IMR-90 (cell line): ENCODE results near the gene TBPL1. TPM values are rescaled to one million over a fixed set of nuclear protein-coding genes. Genes with fewer than 3 reads are reported as not detected.

Source experiments
- ATAC-seq: fragments of 200-7000 bp; cut with Tn5 transposase; 2 replicates; pipeline ENCODE4 v1.9.1; 2020; ENCODE audit warnings: low read depth, mild to moderate bottlenecking, moderate library complexity
- BruUV-seq: library from RNA; stranded (reverse); fragments of 400-500 nt; replicated peaks from 2 replicates; lab custom pipeline; 2021; lab: Mats Ljungman, UMichigan
- CTCF ChIA-PET: fragments of 300-600 bp; formaldehyde crosslinking; extraction: SDS; loops from one replicate; lab custom pipeline; 2021; ENCODE audit warnings: antibody characterized with exemption; lab: Yijun Ruan, JAX
- POLR2A ChIA-PET: fragments of 300-600 bp; sonication (Branson Sonifier 250); formaldehyde crosslinking; loops from one replicate; lab custom pipeline; 2022; ENCODE audit warnings: antibody characterized with exemption; ENCODE audit not compliant: unreplicated experiment; lab: Charles Lee
- DNase-seq: peaks from one replicate; pipeline ENCODE4 v3.0.0; 2013
- H2AFZ ChIP-seq: replicated peaks from 2 replicates; pipeline ENCODE3; 2013; ENCODE audit warnings: low read length, mild to moderate bottlenecking; ENCODE audit not compliant: poor library complexity
- H2AK5ac ChIP-seq: 2 replicates; pipeline ENCODE4 v1.6.1; 2013; ENCODE audit warnings: low read depth, low read length, inconsistent platforms
- H2AK9ac ChIP-seq: replicated peaks from 2 replicates; pipeline ENCODE3; 2013; ENCODE audit warnings: mild to moderate bottlenecking, low read depth, low read length, moderate library complexity; ENCODE audit not compliant: poor library complexity
- H2BK120ac ChIP-seq: 2 replicates; pipeline ENCODE4 v1.6.1; 2013; ENCODE audit warnings: low read depth, low read length, inconsistent platforms
- H2BK15ac ChIP-seq: 3 replicates; pipeline ENCODE4 v1.6.1; 2013; ENCODE audit warnings: low read depth, low read length, inconsistent platforms
- H2BK20ac ChIP-seq: 2 replicates; pipeline ENCODE4 v1.6.1; 2013; ENCODE audit warnings: low read depth, mild to moderate bottlenecking, inconsistent platforms, low read length, moderate library complexity
- H2BK5ac ChIP-seq: 2 replicates; pipeline ENCODE4 v1.6.1; 2013; ENCODE audit warnings: mild to moderate bottlenecking, low read depth, low read length, inconsistent platforms; ENCODE audit not compliant: poor library complexity, severe bottlenecking
- H3K14ac ChIP-seq: replicated peaks from 2 replicates; pipeline ENCODE4 v1.6.1; 2013; ENCODE audit warnings: low read depth, low read length, inconsistent platforms
- H3K18ac ChIP-seq: 2 replicates; pipeline ENCODE4 v1.6.1; 2013; ENCODE audit warnings: low read depth, low read length, control low read depth
- H3K23ac ChIP-seq: 2 replicates; pipeline ENCODE4 v1.6.1; 2013; ENCODE audit warnings: low read depth, low read length, inconsistent platforms
- H3K27ac ChIP-seq: 2 replicates; pipeline ENCODE4 v1.5.1; 2013; ENCODE audit warnings: mild to moderate bottlenecking, control low read depth, low read length; ENCODE audit not compliant: insufficient read depth
- H3K27me3 ChIP-seq: 2 replicates; pipeline ENCODE4 v1.6.1; 2013; ENCODE audit warnings: low read length; ENCODE audit not compliant: control insufficient read depth, insufficient read depth
- H3K36me3 ChIP-seq: 2 replicates; pipeline ENCODE4 v1.6.1; 2013; ENCODE audit warnings: low read length, mixed read lengths; ENCODE audit not compliant: control insufficient read depth, insufficient read depth
- H3K4ac ChIP-seq: 2 replicates; pipeline ENCODE4 v1.6.1; 2013; ENCODE audit warnings: low read depth, low read length, inconsistent platforms
- H3K4me1 ChIP-seq: 2 replicates; pipeline ENCODE4 v1.6.1; 2013; ENCODE audit warnings: low read length, mixed read lengths; ENCODE audit not compliant: control insufficient read depth, insufficient read depth
- H3K4me2 ChIP-seq: 2 replicates; pipeline ENCODE4 v1.6.1; 2013; ENCODE audit warnings: low read depth, mild to moderate bottlenecking, control low read depth, low read length, moderate library complexity
- H3K4me3 ChIP-seq: 2 replicates; pipeline ENCODE4 v1.5.1; 2013; ENCODE audit warnings: low read depth, mild to moderate bottlenecking, control low read depth, low read length, moderate library complexity; ENCODE audit not compliant: insufficient read depth
- H3K56ac ChIP-seq: 2 replicates; pipeline ENCODE4 v1.6.1; 2013; ENCODE audit warnings: low read length, inconsistent platforms; ENCODE audit not compliant: insufficient read depth; ENCODE audit errors: extremely low read depth
- H3K79me1 ChIP-seq, 2 experiments: 2 replicates each; pipeline ENCODE4 v1.6.1; 2013; ENCODE audit warnings: low read length in 2 of 2, inconsistent platforms in 1 of 2, low read depth in 1 of 2
- H3K9ac ChIP-seq: 2 replicates; pipeline ENCODE4 v1.6.1; 2013; ENCODE audit warnings: low read depth, low read length, control low read depth
- H3K9me1 ChIP-seq: 2 replicates; pipeline ENCODE4 v1.6.1; 2013; ENCODE audit warnings: low read length, inconsistent platforms; ENCODE audit not compliant: insufficient read depth
- H3K9me3 ChIP-seq: 2 replicates; pipeline ENCODE4 v1.6.1; 2013; ENCODE audit warnings: low read length; ENCODE audit not compliant: control insufficient read depth, insufficient read depth
- H4K20me1 ChIP-seq: 2 replicates; pipeline ENCODE4 v1.6.1; 2013; ENCODE audit warnings: low read length, inconsistent platforms; ENCODE audit not compliant: insufficient read depth
- H4K5ac ChIP-seq: 2 replicates; pipeline ENCODE4 v1.6.1; 2013; ENCODE audit warnings: mild to moderate bottlenecking, low read depth, low read length, control low read depth
- H4K8ac ChIP-seq, 2 experiments: 2 replicates each; pipeline ENCODE4 v1.6.1; 2013; ENCODE audit warnings: low read depth in 2 of 2, low read length in 2 of 2, control low read depth in 1 of 2, inconsistent platforms in 1 of 2
- H4K91ac ChIP-seq: 2 replicates; pipeline ENCODE4 v1.6.1; 2013; ENCODE audit warnings: low read depth, low read length, inconsistent platforms; ENCODE audit not compliant: insufficient read depth
- CEBPB ChIP-seq: IDR thresholded peaks from 2 replicates; pipeline ENCODE4 v1.6.1; 2012; ENCODE audit warnings: low read depth, low read length, improper control_type of control experiment
- CHD1 ChIP-seq: IDR thresholded peaks from 2 replicates; pipeline ENCODE4 v1.6.1; 2012; ENCODE audit warnings: low read depth, low read length, improper control_type of control experiment
- ELK1 ChIP-seq: fragments of 150-350 bp; IDR thresholded peaks from 2 replicates; pipeline ENCODE4 v1.6.1; 2016; ENCODE audit warnings: low read depth, mild to moderate bottlenecking, low read length, moderate library complexity, borderline replicate concordance
- MAFK ChIP-seq: IDR thresholded peaks from 2 replicates; pipeline ENCODE4 v1.6.1; 2012; ENCODE audit warnings: low read depth, low read length, improper control_type of control experiment
- MAZ ChIP-seq: IDR thresholded peaks from 2 replicates; pipeline ENCODE4 v1.6.1; 2012; ENCODE audit warnings: low read depth, mild to moderate bottlenecking, low read length, improper control_type of control experiment, moderate library complexity, borderline replicate concordance
- POLR2A ChIP-seq: IDR thresholded peaks from 2 replicates; pipeline ENCODE4 v1.6.1; 2012; ENCODE audit warnings: mild to moderate bottlenecking, low read depth, low read length
- RCOR1 ChIP-seq: IDR thresholded peaks from 2 replicates; pipeline ENCODE4 v1.6.1; 2012; ENCODE audit warnings: mild to moderate bottlenecking, low read length, improper control_type of control experiment; ENCODE audit not compliant: insufficient replicate concordance
- RFX5 ChIP-seq: IDR thresholded peaks from 2 replicates; pipeline ENCODE4 v1.8.0; 2012; ENCODE audit warnings: low read depth, mild to moderate bottlenecking, low read length, moderate library complexity
- SMC3 ChIP-seq: fragments of 150-350 bp; IDR thresholded peaks from 2 replicates; pipeline ENCODE4 v1.6.1; 2016; ENCODE audit warnings: low read depth, mild to moderate bottlenecking, antibody characterized with exemption, low read length, moderate library complexity
- WGBS, 2 experiments: methylation state at CpG; one replicate each; pipeline versions ENCODE4 v1.1.5 to v1.1.7; 2013; ENCODE audit warnings: missing lambda C conversion rate in 2 of 2; ENCODE audit not compliant: insufficient read length in 1 of 2; ENCODE audit errors: extremely low coverage in 2 of 2; 5-methylcytosine and 5-hydroxymethylcytosine counted together
- dilution Hi-C: fragments of 300-500 bp; cut with HindIII; formaldehyde crosslinking; loops from one replicate; pipeline ENCODE4 v1.14.3; 2018; ENCODE audit warnings: low sequenced_read_pairs; ENCODE audit not compliant: unreplicated experiment
- in situ Hi-C: fragments of 300-500 bp; cut with MboI; formaldehyde crosslinking; loops from 3 replicates; pipeline ENCODE4 v1.14.3; 2019; ENCODE audit warnings: low sequenced_read_pairs, inconsistent platforms, mixed read lengths
- intact Hi-C: fragments of 100-400 bp; cut with micrococcal nuclease; formaldehyde crosslinking; loops from 2 replicates; pipeline ENCODE4 v1.10.0; 2022
- microRNA-seq, 2 experiments: library from miRNA; stranded (forward) in 1 of 2; unstranded in 1 of 2; fragments of 10-50 nt in 1 of 2; fragments of <30 nt in 1 of 2; gene quantifications in 1 of 2; microRNA quantifications in 1 of 2; one replicate each; pipeline versions ENCODE3 to v1.1.0; 2013 to 2020; ENCODE audit not compliant: insufficient read depth in 1 of 2, insufficient read length in 1 of 2, unreplicated experiment in 1 of 2
- polyA plus RNA-seq, 3 experiments: library from polyadenylated mRNA; depleted of rRNA; stranded (reverse); fragments of >200 nt; gene quantifications; 2 replicates each; pipeline ENCODE4 v1.2.3, GENCODE V29; 2012; ENCODE audit warnings: low replicate concordance in 1 of 3
- small RNA-seq, 5 experiments: library from RNA; depleted of rRNA; stranded (forward); fragments of <200 nt; gene quantifications; one replicate each; pipeline ENCODE3, GENCODE V24; 2012
- total RNA-seq: library from RNA; depleted of rRNA; stranded (reverse); fragments of >200 nt; gene quantifications from 2 replicates; pipeline ENCODE4 v1.2.3, GENCODE V29; 2012; rRNA removed

Gene TBPL1
- total and polyA plus RNA-seq, 2 of the 4 experiments (the other 2 are of a cell fraction) = 25.6 to 32.5 TPM

- no peak for ATAC-seq
- Histone ChIP-seq H3K9ac (no peak overlapping the region), H4K8ac (no peak overlapping the region), H3K27ac (no peak overlapping the region), H3K79me1 (no peaks in the 10 kb centered on the region), H3K4me1 (peaks cover 3% of the 10 kb centered on the region; the same call in 1 of the 2 replicates), H3K4ac (no peak overlapping the region), H4K5ac (no peak overlapping the region), H3K9me3 (no peaks in the 10 kb centered on the region), H3K36me3 (no peaks in the 10 kb centered on the region), H3K18ac (no peak overlapping the region), H3K14ac (no peak overlapping the region), H2BK120ac (no peak overlapping the region), H2AFZ (no peak overlapping the region), H2BK20ac (no peak overlapping the region), H3K9me1 (peaks cover 7% of the 10 kb centered on the region; the same call in 1 of the 2 replicates), H2BK15ac (no peak overlapping the region), H3K4me3 (no peak overlapping the region), H2AK5ac (no peak overlapping the region), H3K56ac (no peak overlapping the region), H2AK9ac (no peak overlapping the region), H3K4me2 (no peak overlapping the region), H3K27me3 (no peaks in the 10 kb centered on the region), H4K91ac (no peak overlapping the region), H2BK5ac (no peak overlapping the region), H3K23ac (no peak overlapping the region), H4K20me1 (no peaks in the 10 kb centered on the region)
- WGBS, 2 experiments = no CpG with 5 or more reads among the region's 1 CpG
- no peak for DNase-seq
- dilution Hi-C loops (no loop called here), intact Hi-C loops (no loop called here), in situ Hi-C loops (no loop called here)
- CTCF ChIA-PET = no interaction called here
- POLR2A ChIA-PET = no interaction called here
- no TSS peak for BruUV-seq
- no peak for TF ChIP-seq CHD1
- TF ChIP-seq RCOR1 = no peak
- no peak for TF ChIP-seq MAZ
- no peak for TF ChIP-seq RFX5
- TF ChIP-seq ELK1 = no peak
- no peak for TF ChIP-seq CEBPB
- TF ChIP-seq SMC3 = no peak
- no peak for TF ChIP-seq POLR2A
- no peak for TF ChIP-seq MAFK
Measured at GRCh38 chr6:134039116-134039515, 86.1 kb downstream of the TBPL1 start.

Small RNAs within 50 kb of the gene (microRNA-seq; reads per million reads assigned to microRNA genes)
- not detected for gene AL449363.1 (ENCODE audit: insufficient read depth, insufficient read length)

Small RNAs within 50 kb of the gene (small RNA-seq; reads per million reads assigned to genes)
- gene AL449363.1 = 0 reads per million in 5 experiments

Other genes with a start within 250 kb of the TBPL1 start
- gene TCF21, start 64.1 kb upstream of the TBPL1 start, total RNA-seq = 6.6 and 8.1 TPM in 2 replicates
- 10.0 and 12.4 TPM in 2 replicates for gene TCF21, start 64.1 kb upstream of the TBPL1 start, polyA plus RNA-seq (2012; rRNA removed)
- gene SLC2A12, start 99.4 kb downstream of the TBPL1 start, total RNA-seq = 11.5 and 12.5 TPM in 2 replicates
- gene SLC2A12, start 99.4 kb downstream of the TBPL1 start, polyA plus RNA-seq (2012; rRNA removed) = 4.8 and 5.8 TPM in 2 replicates